Right lobe of liver (tissue), 6 donors: ENCODE results near the gene DCST2. TPM values are rescaled to one million over a fixed set of nuclear protein-coding genes. Genes with fewer than 3 reads are reported as not detected.
A peak's percentile ranks its signal among the peaks of the same experiment; 100 is the strongest.

Experiments used
- ATAC-seq, 4 donors: fragments of 200-7000 bp; cut with Tn5 transposase; one replicate each; pipeline ENCODE4 v1.9.1; 2020; ENCODE audit warnings: mild to moderate bottlenecking in 4 of 4, moderate library complexity in 4 of 4
- DNase-seq, 3 donors: peaks; one replicate each; pipeline ENCODE4 v3.0.0-alpha.2; 2020
- H3K27ac ChIP-seq, 3 donors: fragments of 200-600 bp; one replicate each; pipeline ENCODE4 v1.8.0; 2022
- H3K27me3 ChIP-seq, 2 donors: fragments of 200-600 bp; one replicate each; pipeline ENCODE4 v1.8.0; 2022
- H3K36me3 ChIP-seq, 4 donors: fragments of 200-600 bp; sonication (generic) in 1 of 4; one replicate each; pipeline versions ENCODE4 v1.5.1 to v1.8.0; 2017 to 2022; ENCODE audit warnings: control low read depth in 1 of 4
- H3K4me1 ChIP-seq, 4 donors: fragments of 200-600 bp; sonication (generic) in 1 of 4; one replicate each; pipeline versions ENCODE4 v1.5.1 to v1.8.0; 2017 to 2022; ENCODE audit warnings: control low read depth in 1 of 4
- H3K4me3 ChIP-seq, 3 donors: fragments of 200-600 bp; one replicate each; pipeline ENCODE4 v1.8.0; 2022
- H3K9me3 ChIP-seq, 4 donors: fragments of 200-600 bp; sonication (generic) in 1 of 4; one replicate each; pipeline versions ENCODE4 v1.5.1 to v1.8.0; 2017 to 2022; ENCODE audit warnings: control low read depth in 1 of 4
- CTCF ChIP-seq, 4 donors: fragments of 200-600 bp in 3 of 4; fragments of 450-650 bp in 1 of 4; IDR thresholded peaks; one replicate each; pipeline versions ENCODE4 v1.5.1 to v1.8.0; 2016 to 2022; ENCODE audit warnings: antibody characterized with exemption in 4 of 4, mild to moderate bottlenecking in 2 of 4
- POLR2A ChIP-seq: fragments of 450-650 bp; IDR thresholded peaks from one replicate; pipeline ENCODE4 v1.6.1; 2017; ENCODE audit warnings: antibody characterized with exemption, mild to moderate bottlenecking
- WGBS: methylation state at CpG from one replicate; pipeline ENCODE4 v1.1.6; 2018; ENCODE audit warnings: low coverage, low lambda C conversion rate; ENCODE audit not compliant: insufficient coverage; ENCODE audit errors: missing lambda C conversion rate; 5-methylcytosine and 5-hydroxymethylcytosine counted together
- intact Hi-C, 2 donors: fragments of 100-400 bp; cut with DNase I; formaldehyde crosslinking; loops; one replicate each; pipeline versions ENCODE4 v1.11.2 to v1.14.1; 2022
- total RNA-seq, 6 experiments: library from RNA; depleted of rRNA in 2 of 6; stranded (reverse); fragments of >200 nt in 2 of 6; fragmentation: NEBNext Ultra II Directional in 3 of 6; extraction: Animal tissue kit (Norgen Biotek cat#: 25700) in 3 of 6; gene quantifications; one replicate each; pipeline versions ENCODE4 v1.1.0 to v1.2.4, GENCODE V29; 2016 to 2023
- donor health status: DM: no; HTN: yes; CAD: no.
- donor health status: DM: no; HTN: no; CAD: no.
- donor health status: DM: no; HTN: no; CAD: no.
- donor health status: DM: no; HTN: yes; CAD: no.
- donor health status: DM: no; HTN: yes; CAD: no.

Gene DCST2
- total RNA-seq, 6 experiments from 2014 or later, result 0.72 to 1.4 (median 0.81) TPM; not detected in 1

- Histone ChIP-seq H3K4me3 (peak overlapping the region; percentile 69 to 74 (median 70)), H3K4me1 (peaks cover 0 to 22% (median 10%) of the 10 kb centered on the region in 4 donors), H3K36me3 (peaks cover 0 to 5% (median 0%) of the 10 kb centered on the region in 4 donors), H3K9me3 (no peaks in the 10 kb centered on the region), H3K27me3 (no peaks in the 10 kb centered on the region), H3K27ac (peak overlapping the region; percentile 16 to 60 (median 57))
- peak; percentile 1 to 17 (median 2) for ATAC-seq
- intact Hi-C loops, result loop anchor here (10.0 kb wide), 2 partner anchors 67 to 97 kb away; partner anchors contain the start of genes FLAD1 (in 1 of the 2) and PBXIP1 (in 1 of the 2)
- WGBS, result 0% methylated on average over 8 of the region's 31 CpGs
- TF ChIP-seq POLR2A (no peak), CTCF (IDR thresholded peaks at IDR 0.05) (no peak)
- peak in 1 of 3 donors; percentile 48 for DNase-seq
Observed at GRCh38 chr1:155051342-155051776, 17.8 kb upstream of the DCST2 start.

- TF ChIP-seq POLR2A (peak; percentile 55), CTCF (IDR thresholded peaks at IDR 0.05) (peak; percentile 90 to 99 (median 98))
- no peaks in the 10 kb centered on the region for H3K27me3 ChIP-seq
- peak within 1 kb of the TSS; percentile 69 to 74 (median 70) for H3K4me3 ChIP-seq
- peak within 1 kb of the TSS; percentile 59 to 82 (median 79) for H3K27ac ChIP-seq
- intact Hi-C loops, result loop anchor here (10.0 kb wide), 2 partner anchors 66 to 96 kb away; partner anchors contain the start of genes FLAD1 (in 1 of the 2) and PBXIP1 (in 1 of the 2)
- H3K36me3 ChIP-seq, result peaks cover 0 to 5% (median 0%) of the 10 kb centered on the region in 4 donors
- ATAC-seq (peak; percentile 79 to 89 (median 84)), DNase-seq (peak; percentile 89 to 91 (median 91))
- peaks cover 0 to 22% (median 10%) of the 10 kb centered on the region in 4 donors for H3K4me1 ChIP-seq
- no peaks in the 10 kb centered on the region for H3K9me3 ChIP-seq
- WGBS, result 0% methylated on average over 12 of the region's 99 CpGs
Observed at GRCh38 chr1:155050560-155051341, 17.2 kb upstream of the DCST2 start, which contains the start of gene ADAM15. TSS of gene ADAM15 (plus strand) at chr1:155051316. CDS start at chr1:155051387, 71 bp downstream.

- H3K27ac ChIP-seq, result peak overlapping the region; percentile 20 to 82 (median 79)
- intact Hi-C loops, result loop anchor here (10.0 kb wide), 2 partner anchors 65 to 95 kb away; partner anchors contain the start of genes FLAD1 (in 1 of the 2) and PBXIP1 (in 1 of the 2)
- H3K9me3 ChIP-seq, result no peaks in the 10 kb centered on the region
- DNase-seq, result no peak
- H3K36me3 ChIP-seq, result peaks cover 0 to 5% (median 0%) of the 10 kb centered on the region in 4 donors
- ATAC-seq, result no peak
- WGBS, result 11% methylated on average over 9 of the region's 10 CpGs
- TF ChIP-seq POLR2A (no peak), CTCF (IDR thresholded peaks at IDR 0.05) (no peak)
- H3K27me3 ChIP-seq, result no peaks in the 10 kb centered on the region
- peaks cover 0 to 22% (median 10%) of the 10 kb centered on the region in 4 donors for H3K4me1 ChIP-seq
- peak overlapping the region; percentile 69 to 72 (median 70) for H3K4me3 ChIP-seq
Observed at GRCh38 chr1:155049651-155050559, 16.3 kb upstream of the DCST2 start.
